Measurements from ENCODE around the gene SKOR2.
"Not testable (repeated sequence)": the region's sequence is repeated elsewhere in the genome, so short reads cannot be mapped to it uniquely, and the experiment has no call there.

The SKOR2 gene

DNA sequence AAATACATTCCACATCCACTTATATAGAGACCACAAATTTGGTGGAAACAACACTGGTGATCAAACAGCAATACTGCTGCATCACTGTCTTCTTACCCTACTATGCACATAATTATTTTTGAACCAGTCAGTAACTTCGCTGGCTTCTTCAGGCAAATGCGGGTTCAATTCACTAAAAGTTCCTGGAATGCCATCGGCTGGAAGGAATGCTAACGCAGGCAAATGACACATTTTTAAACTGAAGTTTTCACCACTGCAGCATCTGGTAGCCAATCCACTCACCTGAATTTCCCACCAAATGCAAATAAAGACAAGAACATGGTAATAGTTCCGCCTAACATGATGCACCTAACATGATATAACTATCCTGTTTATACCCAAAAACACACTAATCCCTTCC lies 91.2 kb downstream of the SKOR2 start:
- no peak overlapping the region for H3K4me3 ChIP-seq (ENCODE audit: low read length)
- no peak for TF ChIP-seq CTCF (conservative IDR thresholded peaks at IDR 0.05; ENCODE audit: low read depth, low read length)

GRCh38 chr18:47158404-47158803 lies 93.1 kb downstream of the SKOR2 start:
- not testable (repeated sequence) for H3K4me3 ChIP-seq (ENCODE audit: low read length); DNase-seq (ENCODE audit: low read depth)

More for the DNA sequence above, 91.2 kb downstream of the SKOR2 start:
- no peak for DNase-seq (ENCODE audit: low read depth)

Data from retinal pigment epithelial cell (primary cell).